Liver (tissue), 9 donors: ENCODE data around the gene SYNJ1. TPM values are rescaled to one million over a fixed set of nuclear protein-coding genes. Genes with fewer than 3 reads are reported as not detected.

ENCODE experiments used
- DNase-seq: peaks from one replicate; pipeline ENCODE4 v3.0.0-alpha.2; 2017; ENCODE audit warnings: low spot score
- H3K27ac ChIP-seq, 2 donors: one replicate each; pipeline ENCODE4 v1.7.0; 2013; ENCODE audit warnings: inconsistent platforms in 2 of 2, low read length in 2 of 2, control low read depth in 1 of 2, low read depth in 1 of 2, mild to moderate bottlenecking in 1 of 2
- H3K27me3 ChIP-seq, 4 donors: one replicate each; pipeline versions ENCODE4 v1.6.1 to v1.7.0; 2013; ENCODE audit warnings: low read length in 3 of 4, inconsistent platforms in 1 of 4, mild to moderate bottlenecking in 1 of 4, moderate library complexity in 1 of 4; ENCODE audit not compliant: control insufficient read depth in 4 of 4, insufficient read depth in 4 of 4
- H3K36me3 ChIP-seq, 4 donors: one replicate each; pipeline versions ENCODE4 v1.6.1 to v1.7.0; 2013; ENCODE audit warnings: low read length in 3 of 4, mild to moderate bottlenecking in 3 of 4, low read depth in 1 of 4, moderate library complexity in 1 of 4; ENCODE audit not compliant: control insufficient read depth in 4 of 4, insufficient read depth in 3 of 4
- H3K4me1 ChIP-seq, 4 donors: one replicate each; pipeline versions ENCODE4 v1.6.1 to v1.7.0; 2013; ENCODE audit warnings: low read length in 3 of 4, mild to moderate bottlenecking in 3 of 4, moderate library complexity in 1 of 4; ENCODE audit not compliant: control insufficient read depth in 4 of 4, insufficient read depth in 4 of 4
- H3K4me3 ChIP-seq, 3 donors: one replicate each; pipeline versions ENCODE4 v1.6.1 to v1.7.0; 2013; ENCODE audit warnings: low read length in 3 of 3, control low read depth in 1 of 3, low read depth in 1 of 3, mild to moderate bottlenecking in 1 of 3
- H3K9ac ChIP-seq, 2 donors: one replicate each; pipeline ENCODE4 v1.7.0; 2013; ENCODE audit warnings: low read length in 2 of 2, mild to moderate bottlenecking in 2 of 2, moderate library complexity in 2 of 2, control low read depth in 1 of 2, low read depth in 1 of 2
- H3K9me3 ChIP-seq, 4 donors: one replicate each; pipeline versions ENCODE4 v1.6.1 to v1.7.0; 2013; ENCODE audit warnings: low read length in 3 of 4; ENCODE audit not compliant: control insufficient read depth in 4 of 4
- ATF3 ChIP-seq: IDR thresholded peaks from 2 replicates; pipeline ENCODE4 v1.6.1; 2016; ENCODE audit warnings: antibody characterized with exemption
- CTCF ChIP-seq: fragments of 150-350 bp; IDR thresholded peaks from 2 replicates; pipeline ENCODE4 v1.5.1; 2017; ENCODE audit warnings: improper control_type of control experiment, low read depth, low read length; ENCODE audit not compliant: missing input control
- FOXA2 ChIP-seq: IDR thresholded peaks from 2 replicates; pipeline ENCODE4 v1.6.1; 2016; ENCODE audit warnings: antibody characterized with exemption
- GABPA ChIP-seq, 2 donors: IDR thresholded peaks in 1 of 2; conservative IDR thresholded peaks in 1 of 2; 2 replicates each; pipeline ENCODE4 v1.6.1; 2016; ENCODE audit warnings: antibody characterized with exemption in 2 of 2, mild to moderate bottlenecking in 1 of 2, moderate library complexity in 1 of 2
- HNF4A ChIP-seq, 2 donors: conservative IDR thresholded peaks; 2 replicates each; pipeline ENCODE4 v1.6.1; 2016; ENCODE audit warnings: antibody characterized with exemption in 2 of 2, mild to moderate bottlenecking in 2 of 2
- HNF4G ChIP-seq: IDR thresholded peaks from 2 replicates; pipeline ENCODE4 v1.6.1; 2016; ENCODE audit warnings: antibody characterized with exemption
- JUND ChIP-seq, 2 donors: IDR thresholded peaks; 2 replicates each; pipeline ENCODE4 v1.6.1; 2016; ENCODE audit warnings: antibody characterized with exemption in 2 of 2
- MAX ChIP-seq: IDR thresholded peaks from 2 replicates; pipeline ENCODE4 v1.6.1; 2016; ENCODE audit warnings: antibody characterized with exemption
- NR2F2 ChIP-seq: IDR thresholded peaks from 2 replicates; pipeline ENCODE4 v1.6.1; 2016; ENCODE audit warnings: antibody characterized with exemption
- RAD21 ChIP-seq, 2 donors: IDR thresholded peaks; 2 replicates each; pipeline ENCODE4 v1.6.1; 2016; ENCODE audit warnings: antibody characterized with exemption in 2 of 2, mild to moderate bottlenecking in 2 of 2
- REST ChIP-seq: IDR thresholded peaks from 2 replicates; pipeline ENCODE4 v1.6.1; 2016; ENCODE audit warnings: antibody characterized with exemption, mild to moderate bottlenecking
- SP1 ChIP-seq: IDR thresholded peaks from 2 replicates; pipeline ENCODE4 v1.6.1; 2018; ENCODE audit warnings: antibody characterized with exemption, mild to moderate bottlenecking
- TAF1 ChIP-seq: conservative IDR thresholded peaks from 2 replicates; pipeline ENCODE4 v1.6.1; 2016; ENCODE audit warnings: antibody characterized with exemption, mild to moderate bottlenecking
- YY1 ChIP-seq: IDR thresholded peaks from 2 replicates; pipeline ENCODE4 v1.6.1; 2016; ENCODE audit warnings: antibody characterized with exemption, mild to moderate bottlenecking
- WGBS: extraction: QIAGEN DNeasy Blood & Tissue Kit; methylation state at CpG from one replicate; pipeline ENCODE4 v1.1.7; 2013; 5-methylcytosine and 5-hydroxymethylcytosine counted together
- polyA plus RNA-seq, 2 donors: library from polyadenylated mRNA; stranded (reverse) in 1 of 2; unstranded in 1 of 2; fragments of 200-250 nt in 1 of 2; fragments of >200 nt in 1 of 2; fragmentation: Nextera tagmentation in 1 of 2; extraction: Ambion mirVana in 1 of 2; gene quantifications; one replicate each; pipeline versions ENCODE4 v1.2.1 to v1.2.3, GENCODE V29; 2013 to 2015
- total RNA-seq, 2 donors: library from RNA; depleted of rRNA; stranded (reverse); fragments of >200 nt; gene quantifications; one replicate each; pipeline ENCODE4 v1.2.3, GENCODE V29; 2014
- donor health status: healthy.
- donor health status: healthy.
- donor health status: healthy.
- donor health status: healthy.
- donor health status: healthy.

The SYNJ1 gene
- total and polyA plus RNA-seq, 4 donors, result 2.5 to 7.2 (median 5.0) TPM

- peaks cover 0 to 14% (median 10%) of the 10 kb centered on the region in 4 donors for H3K36me3 ChIP-seq
- H3K9me3 ChIP-seq, result no peaks in the 10 kb centered on the region
- H3K4me3 ChIP-seq, result no peak overlapping the region
- H3K27me3 ChIP-seq, result no peaks in the 10 kb centered on the region
- H3K4me1 ChIP-seq, result no peaks in the 10 kb centered on the region
- TF ChIP-seq REST, result no peak
- no peak for TF ChIP-seq HNF4G
- no peak for TF ChIP-seq RAD21 (IDR thresholded peaks at IDR 0.05)
- no peak for TF ChIP-seq NR2F2
- no peak for TF ChIP-seq FOXA2
- TF ChIP-seq CTCF, result no peak
- TF ChIP-seq ATF3, result no peak
- H3K9ac ChIP-seq, result no peak overlapping the region
- WGBS, result 86% methylated on average over 2 of the region's 2 CpGs
- no peak for DNase-seq
- H3K27ac ChIP-seq, result no peak overlapping the region
These were observed 53.1 kb downstream of the SYNJ1 start for GRCh38 chr21:32674731-32675130.

GRCh38 chr21:32674038-32674437, 53.8 kb downstream of the SYNJ1 start:
- H3K9ac ChIP-seq, result no peak overlapping the region
- H3K4me1 ChIP-seq, result no peaks in the 10 kb centered on the region
- H3K27ac ChIP-seq, result no peak overlapping the region
- TF ChIP-seq HNF4A (conservative IDR thresholded peaks at IDR 0.05) (no peak), GABPA (IDR thresholded peaks at IDR 0.05 in 1 of 2, conservative IDR thresholded peaks at IDR 0.05 in 1 of 2) (no peak), MAX (no peak), CTCF (no peak), YY1 (no peak), RAD21 (IDR thresholded peaks at IDR 0.05) (no peak), FOXA2 (no peak), TAF1 (no peak), JUND (IDR thresholded peaks at IDR 0.05) (no peak), SP1 (no peak)
- 96% methylated on average over 1 of the region's 1 CpG for WGBS
- no peak overlapping the region for H3K4me3 ChIP-seq
- H3K27me3 ChIP-seq, result no peaks in the 10 kb centered on the region
- peaks cover 0 to 14% (median 12%) of the 10 kb centered on the region in 4 donors for H3K36me3 ChIP-seq
- no peaks in the 10 kb centered on the region for H3K9me3 ChIP-seq
- no peak for DNase-seq
